Stimulated activated naive CD8-positive, alpha-beta T cell treated with anti-CD3 and anti-CD28 coated beads, Interleukin-15, amount 100 ng/mL, for 72 hours (primary cell): ENCODE results near the gene KANSL1L.
"Not testable (repeated sequence)": the region's sequence is repeated elsewhere in the genome, so short reads cannot be mapped to it uniquely, and the experiment has no call there.

ENCODE experiments used
- ATAC-seq: fragments of 150-1000 bp; cut with Tn5 transposase; 2 replicates; pipeline ENCODE4 v1.10.0; 2021; ENCODE audit warnings: mild to moderate bottlenecking, moderate library complexity
- DNase-seq, 2 donors: peaks; one replicate each; pipeline ENCODE4 v3.0.0; 2021 to 2022
- H3K27ac Mint-ChIP-seq, 2 donors: one replicate each; pipeline ENCODE4 v1.8.0; 2022; ENCODE audit warnings: mild to moderate bottlenecking in 2 of 2, mixed read lengths in 2 of 2, moderate library complexity in 2 of 2
- H3K27me3 Mint-ChIP-seq: one replicate; pipeline ENCODE4 v1.8.0; 2022; ENCODE audit warnings: mixed read lengths
- H3K4me1 Mint-ChIP-seq: one replicate; pipeline ENCODE4 v1.8.0; 2022; ENCODE audit warnings: mild to moderate bottlenecking, mixed read lengths
- H3K4me3 Mint-ChIP-seq, 2 donors: one replicate each; pipeline ENCODE4 v1.8.0; 2022; ENCODE audit warnings: mild to moderate bottlenecking in 2 of 2, mixed read lengths in 2 of 2, moderate library complexity in 1 of 2
- H3K9me3 Mint-ChIP-seq, 2 donors: one replicate each; pipeline ENCODE4 v1.8.0; 2022; ENCODE audit warnings: mixed read lengths in 2 of 2

The KANSL1L gene

DNA sequence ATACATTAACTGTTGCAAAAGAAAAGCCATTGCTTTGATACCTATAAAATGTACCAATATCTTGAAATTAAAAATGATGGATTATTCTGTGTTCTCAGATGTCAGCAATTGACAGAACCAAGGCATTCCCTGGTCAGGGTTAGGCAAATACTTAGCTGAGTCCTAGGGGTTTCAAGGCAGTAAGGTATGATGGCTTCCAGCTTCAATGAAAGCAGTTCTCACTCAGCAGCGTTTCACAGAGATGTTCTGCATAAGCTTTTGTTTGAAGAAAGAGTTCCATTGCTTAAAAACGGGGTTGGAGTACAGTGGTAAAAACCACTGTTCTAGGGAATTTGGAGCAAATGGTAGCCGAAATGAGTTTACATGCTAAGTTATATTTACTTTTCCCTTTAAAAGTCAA, 17.0 kb upstream of the KANSL1L start:
- H3K27me3 Mint-ChIP-seq: no peaks in the 10 kb centered on the region
- H3K4me1 Mint-ChIP-seq: peaks cover 12% of the 10 kb centered on the region
- DNase-seq (no peak), ATAC-seq (no peak)
- peaks cover 31 to 34% of the 10 kb centered on the region in 2 donors for H3K9me3 Mint-ChIP-seq
- no peak overlapping the region for H3K4me3 Mint-ChIP-seq
- no peak overlapping the region for H3K27ac Mint-ChIP-seq

- Mint-ChIP-seq H3K27ac (peak overlapping the region in 1 of 2 donors; percentile 80), H3K4me1 (peaks cover 37% of the 10 kb centered on the region), H3K4me3 (peak overlapping the region in 1 of 2 donors; percentile 7), H3K9me3 (peaks cover 41 to 44% of the 10 kb centered on the region in 2 donors)
- not testable (repeated sequence) for DNase-seq, ATAC-seq, H3K27me3 Mint-ChIP-seq
Measured at GRCh38 chr2:210183936-210184335, 12.7 kb upstream of the KANSL1L start.

DNA sequence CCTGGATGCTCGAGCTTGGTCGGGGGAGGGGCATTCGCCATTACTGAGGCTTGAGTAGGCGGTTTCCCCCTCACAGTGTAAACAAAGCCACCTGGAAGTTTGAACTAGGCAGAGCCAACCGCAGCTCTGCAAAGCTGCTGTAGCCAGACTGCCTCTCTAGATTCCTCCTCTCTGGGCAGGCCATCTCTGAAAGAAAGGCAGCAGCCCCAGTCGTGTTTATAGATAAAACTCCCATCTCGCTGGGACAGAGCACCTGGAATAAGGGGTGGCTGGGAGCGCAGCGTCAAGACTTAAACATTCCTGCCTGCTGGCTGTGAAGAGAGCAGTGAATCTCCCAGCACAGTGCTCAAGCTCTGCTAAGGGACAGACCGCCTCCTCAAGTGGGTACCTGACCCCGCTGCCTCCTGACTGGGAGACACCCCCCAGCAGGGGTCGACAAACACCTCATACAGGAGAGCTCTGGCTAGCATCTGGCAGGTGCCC, 10.4 kb upstream of the KANSL1L start:
- Mint-ChIP-seq H3K4me1 (peaks cover 37% of the 10 kb centered on the region), H3K9me3 (peaks cover 39 to 44% of the 10 kb centered on the region in 2 donors), H3K4me3 (peak overlapping the region; percentile 72 to 75), H3K27ac (peak overlapping the region in 1 of 2 donors; percentile 70)
- peak; percentile 31 for ATAC-seq
- peak; percentile 6 to 28 for DNase-seq
- H3K27me3 Mint-ChIP-seq: not testable (repeated sequence)

DNA sequence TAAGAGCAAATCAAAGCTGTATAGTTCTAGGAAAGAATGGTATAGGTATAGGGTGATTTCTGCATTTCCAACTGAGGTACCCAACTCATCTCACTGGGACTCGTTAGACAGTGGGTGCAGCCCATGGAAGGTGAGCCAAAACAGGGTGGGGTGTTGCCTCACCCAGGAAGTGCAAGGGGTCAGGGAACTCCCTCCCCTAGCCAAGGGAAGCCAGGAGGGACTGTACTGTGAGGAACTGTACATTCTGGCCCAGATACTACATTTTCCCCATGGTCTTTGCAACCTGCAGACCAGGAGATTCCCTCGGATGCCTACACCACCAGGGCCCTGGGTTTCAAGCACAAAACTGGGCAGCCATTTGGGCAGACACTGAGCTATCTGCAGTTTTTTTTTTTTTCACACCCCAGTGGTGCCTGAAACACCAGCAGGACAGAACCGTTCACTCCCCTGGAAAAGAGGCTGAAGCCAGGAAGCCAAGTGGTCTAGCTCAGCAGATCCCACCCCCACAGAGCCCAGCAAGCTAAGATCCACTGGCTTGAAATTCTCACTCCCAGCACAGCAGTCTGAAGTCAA, 9.9 kb upstream of the KANSL1L start:
- H3K9me3 Mint-ChIP-seq: peaks cover 33 to 42% of the 10 kb centered on the region in 2 donors
- peak overlapping the region; percentile 72 to 75 for H3K4me3 Mint-ChIP-seq
- DNase-seq, H3K27me3 Mint-ChIP-seq: not testable (repeated sequence)
- ATAC-seq: peak; percentile 23
- peaks cover 37% of the 10 kb centered on the region for H3K4me1 Mint-ChIP-seq
- peak overlapping the region in 1 of 2 donors; percentile 70 for H3K27ac Mint-ChIP-seq

DNA sequence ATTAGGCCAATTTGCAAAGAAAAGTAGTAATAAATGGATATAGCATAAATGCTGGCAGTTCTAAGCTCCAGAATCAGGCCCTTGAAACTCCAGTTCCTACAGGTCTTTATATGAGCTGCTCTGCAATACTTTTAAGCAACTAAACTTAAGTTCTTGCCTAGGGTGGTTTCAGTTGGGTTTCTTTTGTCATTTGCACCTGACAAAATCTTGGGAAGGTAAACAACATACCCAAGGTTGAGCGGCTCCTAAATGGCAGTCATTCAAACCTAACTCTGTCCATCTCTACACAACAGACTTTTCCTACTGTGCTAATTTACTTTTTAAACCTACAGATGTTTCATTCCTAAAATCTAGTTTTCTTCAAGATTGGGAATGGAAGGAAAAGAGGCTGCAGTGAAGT, 9.3 kb upstream of the KANSL1L start:
- H3K9me3 Mint-ChIP-seq: peaks cover 30 to 36% of the 10 kb centered on the region in 2 donors
- no peak overlapping the region for H3K27ac Mint-ChIP-seq
- peaks cover 37% of the 10 kb centered on the region for H3K4me1 Mint-ChIP-seq
- H3K27me3 Mint-ChIP-seq: no peaks in the 10 kb centered on the region
- no peak overlapping the region for H3K4me3 Mint-ChIP-seq
- DNase-seq: no peak
- ATAC-seq: no peak

DNA sequence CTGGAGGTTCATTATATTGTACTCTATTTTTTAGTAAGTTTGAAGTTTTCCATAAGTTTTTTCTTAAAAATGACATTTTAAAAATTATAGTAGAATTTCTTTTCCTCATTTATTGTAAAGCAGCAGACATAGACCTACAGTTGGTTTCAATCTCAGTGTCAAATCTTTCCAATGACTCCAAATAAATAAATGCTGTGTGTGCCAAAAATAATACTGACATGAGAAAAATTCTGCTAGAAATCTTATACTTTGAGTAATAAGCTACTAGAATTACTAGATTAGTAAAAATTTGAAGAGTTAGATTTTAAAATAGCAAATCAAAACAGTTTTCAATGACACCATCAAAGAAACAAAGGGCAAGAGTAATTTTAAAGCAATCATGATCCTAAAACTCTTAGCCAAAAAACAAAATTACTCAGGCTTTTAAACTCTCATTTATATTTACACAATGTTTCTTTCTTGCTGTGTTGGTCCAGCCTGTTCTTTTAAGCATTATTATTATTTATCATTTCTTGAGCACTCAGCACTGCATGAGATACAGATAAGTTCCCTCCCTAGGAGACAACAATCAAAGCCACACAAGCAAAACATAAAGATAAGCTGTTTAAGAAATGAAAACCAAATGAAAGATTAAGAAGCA, 8.3 kb upstream of the KANSL1L start:
- DNase-seq (no peak), ATAC-seq (no peak)
- H3K4me3 Mint-ChIP-seq: no peak overlapping the region
- H3K4me1 Mint-ChIP-seq: peaks cover 37% of the 10 kb centered on the region
- no peak overlapping the region for H3K27ac Mint-ChIP-seq
- H3K27me3 Mint-ChIP-seq: no peaks in the 10 kb centered on the region
- peaks cover 20 to 26% of the 10 kb centered on the region in 2 donors for H3K9me3 Mint-ChIP-seq

GRCh38 chr2:210177769-210178168, 6.6 kb upstream of the KANSL1L start:
- ATAC-seq (no peak), DNase-seq (no peak)
- no peaks in the 10 kb centered on the region for H3K27me3 Mint-ChIP-seq
- no peak overlapping the region for H3K27ac Mint-ChIP-seq
- H3K4me1 Mint-ChIP-seq: peaks cover 26% of the 10 kb centered on the region
- H3K9me3 Mint-ChIP-seq: peaks cover 5 to 9% of the 10 kb centered on the region in 2 donors
- H3K4me3 Mint-ChIP-seq: no peak overlapping the region

DNA sequence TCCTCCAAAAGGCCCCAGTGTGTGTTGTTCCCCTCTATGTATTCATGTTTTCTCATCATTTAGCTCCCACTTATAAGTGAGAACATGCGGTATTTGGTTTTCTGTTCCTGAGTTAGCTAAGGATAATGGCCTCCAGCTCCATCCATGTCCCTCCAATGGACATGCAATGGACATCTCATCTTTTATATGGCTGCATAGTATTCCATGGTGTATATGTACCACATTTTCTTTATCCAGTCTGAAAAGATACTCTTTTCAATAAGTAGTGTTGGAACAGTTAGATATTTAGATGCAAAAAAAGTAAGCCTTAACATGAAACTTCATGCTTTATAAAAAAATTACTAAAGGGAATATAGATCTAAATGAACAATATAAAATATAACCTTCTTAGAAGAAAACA, 5.9 kb upstream of the KANSL1L start:
- ATAC-seq, H3K27ac Mint-ChIP-seq, DNase-seq, H3K27me3 Mint-ChIP-seq, H3K9me3 Mint-ChIP-seq, H3K4me3 Mint-ChIP-seq: not testable (repeated sequence)
- peaks cover 29% of the 10 kb centered on the region for H3K4me1 Mint-ChIP-seq

DNA sequence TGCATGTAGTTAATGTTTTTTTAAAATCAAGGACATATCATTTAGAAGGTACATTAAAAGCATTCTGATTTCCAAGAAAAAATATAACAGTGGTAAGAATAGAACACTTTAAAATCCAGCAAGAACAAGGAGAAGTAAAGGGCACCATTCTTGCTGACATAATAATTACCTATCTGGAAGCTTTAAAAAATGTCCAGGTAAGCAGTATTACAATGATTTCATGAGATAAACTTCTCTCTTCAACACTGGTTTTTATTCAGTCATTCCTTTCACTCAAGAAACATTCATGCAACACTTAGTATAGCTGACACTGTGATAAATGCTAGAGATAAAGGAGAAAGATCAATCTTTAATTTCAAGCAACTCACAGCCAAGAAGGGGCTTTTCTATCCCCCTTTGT, 2.9 kb upstream of the KANSL1L start:
- H3K4me1 Mint-ChIP-seq: peaks cover 15% of the 10 kb centered on the region
- DNase-seq: no peak
- no peak overlapping the region for H3K27ac Mint-ChIP-seq
- H3K9me3 Mint-ChIP-seq: no peaks in the 10 kb centered on the region
- H3K4me3 Mint-ChIP-seq: no peak overlapping the region
- H3K27me3 Mint-ChIP-seq: no peaks in the 10 kb centered on the region
- ATAC-seq: no peak

- no peak for ATAC-seq
- Mint-ChIP-seq H3K27ac (no peak overlapping the region), H3K4me1 (peaks cover 28% of the 10 kb centered on the region), H3K9me3 (no peaks in the 10 kb centered on the region), H3K4me3 (peak overlapping the region; percentile 88 to 99), H3K27me3 (no peaks in the 10 kb centered on the region)
- DNase-seq: no peak
Measured at GRCh38 chr2:210172219-210172575, 988 bp upstream of the KANSL1L start.

DNA sequence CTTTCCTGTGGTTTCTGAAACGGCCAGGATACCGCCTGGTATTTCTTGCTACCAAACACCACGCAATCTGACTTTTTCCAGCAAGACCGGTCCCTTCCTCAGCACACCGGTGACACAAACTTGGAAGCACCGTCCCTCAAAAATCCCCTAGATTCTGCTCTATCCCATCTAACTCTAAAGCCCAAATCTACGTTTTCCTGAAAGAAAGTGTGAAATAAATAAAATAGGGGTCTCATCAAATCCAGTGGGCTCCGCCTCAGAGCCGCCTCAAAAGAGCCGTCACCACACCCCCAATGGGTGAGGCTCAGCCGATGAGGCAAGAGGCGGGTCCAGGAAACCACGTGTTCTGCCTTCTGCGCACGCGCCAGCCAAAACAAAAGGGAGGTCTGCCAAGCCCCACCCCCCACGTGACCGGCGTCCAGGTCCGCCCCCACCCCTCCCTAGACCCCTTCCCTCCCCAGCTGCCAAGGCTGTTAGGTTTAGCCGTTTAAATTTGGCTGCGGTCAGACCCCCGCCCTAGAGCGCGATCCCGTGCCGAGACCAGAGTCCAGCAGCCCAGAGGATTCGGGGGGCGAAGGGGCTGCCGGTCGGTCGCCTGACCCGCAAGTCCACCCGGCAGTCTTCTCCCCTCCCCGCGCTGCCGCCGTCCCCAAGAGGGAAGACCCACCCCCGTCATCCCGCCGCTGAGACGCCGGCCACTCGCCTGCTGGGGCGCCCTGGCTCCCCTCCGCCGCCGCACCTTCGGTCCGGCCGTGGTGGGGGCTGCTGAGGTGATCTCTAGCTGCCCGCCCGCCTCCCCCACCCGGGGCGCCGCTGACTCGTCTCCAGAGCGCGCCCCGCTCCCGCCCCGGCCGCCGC, 534 bp downstream of the KANSL1L start:
- Mint-ChIP-seq H3K27me3 (no peaks in the 10 kb centered on the region), H3K27ac (peak overlapping the region; percentile 99 to 100), H3K4me1 (peaks cover 28% of the 10 kb centered on the region), H3K4me3 (peak overlapping the region; percentile 99), H3K9me3 (no peaks in the 10 kb centered on the region)
- DNase-seq (peak; percentile 96 to 97), ATAC-seq (peak; percentile 81)

DNA sequence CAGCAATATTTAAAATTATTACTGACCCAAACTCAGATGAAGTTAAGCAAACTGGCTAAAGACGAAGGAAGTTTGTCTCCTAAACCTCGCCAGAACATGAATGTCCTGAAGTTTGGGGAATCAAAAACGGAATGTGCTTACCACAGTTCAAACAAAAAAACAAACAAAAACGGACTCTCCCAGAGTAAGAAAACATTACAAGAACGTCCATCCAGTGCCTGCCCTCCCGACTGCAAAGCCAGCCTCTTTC, 1.1 kb downstream of the KANSL1L start:
- no peak for ATAC-seq
- H3K27me3 Mint-ChIP-seq: no peaks in the 10 kb centered on the region

GRCh38 chr2:210169516-210170195, 1.6 kb downstream of the KANSL1L start:
- peak in 1 of 2 donors; percentile 22 for DNase-seq
- H3K27me3 Mint-ChIP-seq: no peaks in the 10 kb centered on the region
- peak overlapping the region; percentile 99 to 100 for H3K27ac Mint-ChIP-seq

More for the DNA sequence above, 1.1 kb downstream of the KANSL1L start:
- H3K4me1 Mint-ChIP-seq: peaks cover 28% of the 10 kb centered on the region
- peak overlapping the region; percentile 99 to 100 for H3K27ac Mint-ChIP-seq
- DNase-seq: peak in 1 of 2 donors; percentile 17
- H3K4me3 Mint-ChIP-seq: peak overlapping the region; percentile 99
- H3K9me3 Mint-ChIP-seq: no peaks in the 10 kb centered on the region

DNA sequence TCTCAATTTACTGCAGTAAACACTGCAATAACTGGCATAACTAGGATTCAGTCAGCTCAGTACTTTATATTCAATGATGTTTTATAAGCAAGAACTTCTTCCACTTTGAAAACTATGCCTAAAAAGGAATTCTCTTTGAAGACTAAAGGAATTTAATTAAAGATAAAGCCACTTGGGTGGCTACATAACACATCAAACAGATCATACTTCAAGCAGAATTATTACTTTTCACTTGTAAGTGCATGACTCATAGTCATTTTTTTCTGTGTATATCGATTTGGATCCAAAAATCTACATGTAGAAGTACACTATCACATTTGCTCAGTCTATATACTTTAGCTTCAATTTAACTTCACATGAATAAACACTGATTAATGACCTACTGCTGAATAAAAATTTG, 4.0 kb downstream of the KANSL1L start:
- Mint-ChIP-seq H3K9me3 (peaks cover 0 to 4% of the 10 kb centered on the region in 2 donors), H3K27me3 (no peaks in the 10 kb centered on the region), H3K27ac (no peak overlapping the region), H3K4me1 (peaks cover 34% of the 10 kb centered on the region), H3K4me3 (no peak overlapping the region)
- no peak for DNase-seq
- no peak for ATAC-seq

More at GRCh38 chr2:210169516-210170195, 1.6 kb downstream of the KANSL1L start:
- peak; percentile 62 for ATAC-seq
- peaks cover 28% of the 10 kb centered on the region for H3K4me1 Mint-ChIP-seq
- peak overlapping the region; percentile 99 for H3K4me3 Mint-ChIP-seq
- no peaks in the 10 kb centered on the region for H3K9me3 Mint-ChIP-seq

- ATAC-seq (no peak), DNase-seq (no peak)
- H3K9me3 Mint-ChIP-seq: peaks cover 0 to 4% of the 10 kb centered on the region in 2 donors
- H3K4me1 Mint-ChIP-seq: peaks cover 15% of the 10 kb centered on the region
- no peaks in the 10 kb centered on the region for H3K27me3 Mint-ChIP-seq
- no peak overlapping the region for H3K4me3 Mint-ChIP-seq
- H3K27ac Mint-ChIP-seq: no peak overlapping the region
Measured at GRCh38 chr2:210162466-210163124, 8.6 kb downstream of the KANSL1L start.
